GM12801 (cell line): ENCODE results near the gene NTF4.
"Not testable (repeated sequence)": the region's sequence is repeated elsewhere in the genome, so short reads cannot be mapped to it uniquely, and the experiment has no call there.

ENCODE experiments used
- TF ChIP-seq, protein P1 (sequence below): IDR thresholded peaks from one replicate; pipeline ENCODE4 v1.5.1; 2011; ENCODE audit warnings: control low read depth; ENCODE audit not compliant: insufficient read length; ENCODE audit errors: extremely low read depth

NTF4 gene

DNA sequence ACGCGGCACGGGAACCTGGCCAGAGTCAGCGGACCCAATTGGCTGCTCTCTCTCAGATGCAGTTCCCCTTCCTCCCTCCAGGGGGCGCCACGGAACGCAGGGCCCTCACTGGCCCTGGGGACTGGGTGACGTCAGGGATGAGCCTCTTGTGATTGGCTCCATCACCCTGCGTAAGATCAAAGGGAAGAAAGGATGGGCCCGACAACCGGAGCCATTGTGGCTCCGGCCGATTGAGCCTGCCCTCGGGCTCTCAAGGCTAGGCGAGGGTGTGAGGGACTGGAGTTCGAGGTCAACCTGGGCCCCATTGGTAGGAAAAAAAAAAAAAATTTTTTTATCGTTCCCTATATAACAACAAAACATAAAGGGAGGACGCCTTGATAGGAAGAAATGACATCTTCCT lies 27.8 kb downstream of the NTF4 start, which contains the start of gene CGB1:
Gene CGB1, minus strand, starts transcription at position 81 of the 400 bp plus-strand sequence. CDS start 184 bp downstream, outside the sequence.
- TF ChIP-seq, protein P1, sequence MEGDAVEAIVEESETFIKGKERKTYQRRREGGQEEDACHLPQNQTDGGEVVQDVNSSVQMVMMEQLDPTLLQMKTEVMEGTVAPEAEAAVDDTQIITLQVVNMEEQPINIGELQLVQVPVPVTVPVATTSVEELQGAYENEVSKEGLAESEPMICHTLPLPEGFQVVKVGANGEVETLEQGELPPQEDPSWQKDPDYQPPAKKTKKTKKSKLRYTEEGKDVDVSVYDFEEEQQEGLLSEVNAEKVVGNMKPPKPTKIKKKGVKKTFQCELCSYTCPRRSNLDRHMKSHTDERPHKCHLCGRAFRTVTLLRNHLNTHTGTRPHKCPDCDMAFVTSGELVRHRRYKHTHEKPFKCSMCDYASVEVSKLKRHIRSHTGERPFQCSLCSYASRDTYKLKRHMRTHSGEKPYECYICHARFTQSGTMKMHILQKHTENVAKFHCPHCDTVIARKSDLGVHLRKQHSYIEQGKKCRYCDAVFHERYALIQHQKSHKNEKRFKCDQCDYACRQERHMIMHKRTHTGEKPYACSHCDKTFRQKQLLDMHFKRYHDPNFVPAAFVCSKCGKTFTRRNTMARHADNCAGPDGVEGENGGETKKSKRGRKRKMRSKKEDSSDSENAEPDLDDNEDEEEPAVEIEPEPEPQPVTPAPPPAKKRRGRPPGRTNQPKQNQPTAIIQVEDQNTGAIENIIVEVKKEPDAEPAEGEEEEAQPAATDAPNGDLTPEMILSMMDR: not testable (repeated sequence)

DNA sequence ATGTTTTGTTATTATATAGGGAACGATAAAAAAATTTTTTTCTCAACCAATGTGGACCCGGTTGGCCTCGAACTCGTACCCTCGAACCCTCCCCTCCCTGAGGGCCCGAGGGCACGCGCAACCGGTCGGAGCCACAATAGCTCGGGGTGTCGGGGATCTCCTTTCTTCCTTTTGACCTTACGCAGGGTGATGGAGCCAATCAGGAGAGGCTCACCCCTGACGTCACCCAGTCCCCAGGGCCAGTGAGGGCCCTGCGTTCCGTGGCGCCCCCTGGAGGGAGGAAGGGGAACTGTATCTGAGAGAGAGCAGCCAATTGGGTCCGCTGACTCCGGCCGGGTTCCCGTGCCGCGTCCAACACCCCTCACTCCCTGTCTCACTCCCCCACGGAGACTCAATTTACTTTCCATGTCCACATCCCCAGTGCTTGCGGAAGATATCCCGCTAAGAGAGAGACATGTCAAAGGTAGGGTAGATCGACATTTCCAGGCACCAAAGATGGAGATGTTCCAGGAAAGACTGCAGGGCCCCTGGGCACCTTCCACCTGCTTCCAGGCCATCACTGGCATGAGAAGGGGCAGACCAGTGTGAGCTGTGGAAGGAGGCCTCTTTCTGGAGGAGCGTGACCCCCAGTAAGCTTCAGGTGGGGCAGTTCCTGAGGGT lies 32.8 kb downstream of the NTF4 start, which contains the start of gene CGB2:
Gene CGB2, plus strand, starts transcription at position 249 of the 660 bp plus-strand sequence. Its CDS starts 206 bp downstream, at position 455.
- TF ChIP-seq, protein P1: not testable (repeated sequence)

DNA sequence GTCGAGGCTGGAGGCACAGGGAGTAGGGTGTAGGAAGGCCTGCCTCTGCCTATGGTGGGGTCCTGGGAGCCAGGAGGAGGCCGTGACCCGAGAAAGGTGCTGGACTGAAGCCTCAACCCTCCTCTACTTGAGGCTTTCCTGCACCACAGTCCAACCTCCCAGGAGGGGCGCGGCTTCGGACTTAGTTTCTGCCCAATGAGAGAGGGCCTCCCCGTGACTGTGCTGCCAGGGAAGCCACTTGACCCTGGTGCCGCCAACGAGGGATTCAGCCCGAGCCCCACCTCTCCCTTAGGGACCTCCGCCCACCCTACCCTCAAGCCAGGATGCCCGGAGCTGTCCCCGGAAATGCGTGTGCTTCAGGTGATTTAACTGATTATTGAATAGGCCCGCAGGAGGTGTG lies 40.4 kb downstream of the NTF4 start, which contains the start of gene CGB3:
Gene CGB3, minus strand, starts transcription at position 101 of the 400 bp plus-strand sequence. CDS start 362 bp downstream, outside the sequence.
- TF ChIP-seq, protein P1: not testable (repeated sequence)

DNA sequence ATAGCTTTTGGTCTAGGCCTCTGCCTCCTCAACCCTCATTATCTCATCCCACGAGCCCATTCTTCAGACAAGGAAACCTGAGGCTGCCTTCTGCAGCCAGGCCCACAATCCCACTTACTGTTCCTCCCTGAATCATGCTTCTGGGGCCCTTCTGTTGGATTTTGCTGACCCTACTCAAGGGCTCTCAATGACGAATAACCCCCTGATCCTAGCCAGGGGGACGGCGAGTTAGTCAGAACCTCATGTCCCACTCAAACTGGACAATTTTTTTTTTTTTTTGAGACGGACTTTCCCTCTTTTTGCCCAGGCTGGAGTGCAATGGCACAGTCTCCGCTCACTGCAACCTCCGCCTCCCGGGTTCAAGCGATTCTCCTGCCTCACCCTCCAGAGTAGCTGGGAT lies 42.5 kb downstream of the NTF4 start:
- TF ChIP-seq, protein P1: no peak

DNA sequence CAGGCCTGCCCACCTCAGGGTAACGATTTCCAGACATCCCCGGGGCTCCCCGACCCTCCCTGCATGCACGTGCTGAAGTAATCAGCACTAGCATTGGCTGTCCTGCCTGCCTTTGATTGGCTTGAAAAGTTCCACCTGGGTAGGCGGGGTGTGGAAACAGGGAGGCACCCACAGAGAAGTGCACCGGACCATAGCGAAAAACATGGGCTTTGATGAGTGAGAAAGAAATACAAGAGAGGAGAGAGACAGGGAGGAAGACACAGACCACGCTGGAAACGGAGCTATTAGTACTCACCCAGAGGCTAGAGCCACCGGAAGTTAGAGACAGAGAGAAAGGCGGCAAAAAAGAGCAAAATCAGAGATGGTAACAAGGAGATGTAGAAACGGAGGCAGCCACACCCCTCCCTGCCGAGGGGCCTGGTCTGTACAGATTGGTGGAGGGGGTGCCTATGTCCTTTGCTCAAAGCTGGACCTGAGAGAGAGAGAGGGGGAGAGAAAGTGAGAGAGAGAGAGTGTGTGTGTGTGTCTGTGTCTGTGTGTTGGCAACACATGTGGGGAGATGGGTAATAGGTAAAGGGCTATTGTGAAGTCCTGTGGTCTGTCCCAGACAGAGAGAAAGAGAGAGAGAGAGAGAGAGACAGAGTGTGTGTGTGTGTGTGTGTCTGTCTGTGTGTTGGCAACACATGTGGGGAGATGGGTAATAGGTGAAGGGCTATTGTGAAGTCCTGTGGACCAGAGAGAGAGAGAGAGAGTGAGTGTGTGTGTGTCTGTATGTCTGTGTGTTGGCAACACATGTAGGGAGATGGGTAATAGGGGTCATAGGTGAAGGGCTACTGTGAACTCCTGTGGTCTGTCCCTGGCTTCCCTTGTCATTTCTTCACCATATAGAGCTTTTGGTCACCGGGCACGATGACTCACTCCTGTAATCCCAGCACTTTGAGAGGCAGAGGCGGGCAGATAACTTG lies 43.4 kb downstream of the NTF4 start:
- TF ChIP-seq, protein P1: no peak

DNA sequence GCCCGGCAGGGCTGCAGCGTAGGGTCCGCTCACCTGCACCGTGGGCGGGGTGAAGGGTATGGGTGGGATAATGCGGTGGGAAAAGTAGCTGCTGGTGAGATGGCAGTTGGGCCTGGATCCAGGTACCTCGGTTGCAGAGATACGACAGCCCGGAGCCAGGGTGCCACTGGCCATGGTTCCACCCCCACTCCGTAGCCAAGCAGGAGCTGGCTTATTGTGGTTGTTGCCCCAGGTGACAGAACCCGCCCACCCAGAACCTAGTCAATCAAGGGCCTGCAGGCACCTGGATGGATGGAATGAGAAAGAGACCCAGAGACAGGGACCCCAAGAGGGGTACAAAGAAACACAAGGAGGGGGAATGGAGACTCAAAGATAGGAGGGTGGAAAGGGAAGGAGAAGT lies 44.3 kb downstream of the NTF4 start:
- TF ChIP-seq, protein P1: no peak
